ENCODE results near the gene HDAC4.

- no peak for TF ChIP-seq CTCF (IDR thresholded peaks at IDR 0.05; ENCODE audit: insufficient read depth, low read length, poor library complexity, severe bottlenecking)
- no peak for TF ChIP-seq EZH2phosphoT487 (conservative IDR thresholded peaks at IDR 0.05; ENCODE audit: low read length)
Observed at GRCh38 chr2:239127513-239127912, 273.3 kb downstream of the HDAC4 start.
